ENCODE results near the gene PHLPP1.

The PHLPP1 gene

DNA sequence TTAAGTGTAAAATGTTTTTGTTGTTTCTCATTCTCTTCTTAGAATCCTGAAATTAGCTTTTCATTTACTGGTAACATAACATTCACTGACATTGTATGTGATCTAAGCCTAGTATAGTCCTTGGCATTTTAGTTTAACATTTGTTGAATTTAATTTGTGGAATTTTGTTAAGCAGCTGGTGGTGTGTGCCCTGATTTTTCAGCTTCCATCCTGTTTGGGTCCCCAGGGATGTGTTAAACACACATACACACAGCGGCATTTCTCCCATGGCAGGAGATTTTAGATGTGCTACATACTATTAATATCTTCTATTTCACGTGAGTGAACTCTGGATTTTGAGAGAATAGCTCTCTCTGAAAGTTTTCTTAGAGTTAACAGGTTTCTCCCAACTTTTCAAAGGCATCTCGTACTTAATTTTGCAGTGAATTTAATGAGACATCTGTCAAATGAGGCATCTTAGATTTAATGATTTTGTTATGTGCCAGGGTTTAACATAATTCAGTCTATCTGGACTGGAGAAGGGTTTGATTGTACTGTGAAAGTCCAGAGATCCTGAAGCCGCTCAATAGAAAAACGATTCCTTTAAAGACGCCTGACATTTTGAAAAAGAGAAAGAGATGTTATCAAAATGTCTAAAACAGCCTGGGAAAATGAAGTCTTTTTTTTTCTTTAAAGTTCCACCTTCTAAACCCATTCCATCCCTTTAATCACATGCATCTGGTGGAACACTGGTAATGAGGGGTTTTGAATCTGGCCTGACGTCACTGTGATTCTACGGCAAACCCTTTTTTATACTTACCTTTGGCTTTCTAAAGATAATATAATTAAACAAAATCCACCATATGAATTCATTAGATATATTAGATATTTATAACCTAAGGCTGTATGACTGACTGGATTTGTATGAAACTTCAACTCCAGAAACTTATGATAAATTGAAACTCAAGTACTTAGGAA is 6.8 kb downstream of the PHLPP1 start:
- TF ChIP-seq, protein P1, sequence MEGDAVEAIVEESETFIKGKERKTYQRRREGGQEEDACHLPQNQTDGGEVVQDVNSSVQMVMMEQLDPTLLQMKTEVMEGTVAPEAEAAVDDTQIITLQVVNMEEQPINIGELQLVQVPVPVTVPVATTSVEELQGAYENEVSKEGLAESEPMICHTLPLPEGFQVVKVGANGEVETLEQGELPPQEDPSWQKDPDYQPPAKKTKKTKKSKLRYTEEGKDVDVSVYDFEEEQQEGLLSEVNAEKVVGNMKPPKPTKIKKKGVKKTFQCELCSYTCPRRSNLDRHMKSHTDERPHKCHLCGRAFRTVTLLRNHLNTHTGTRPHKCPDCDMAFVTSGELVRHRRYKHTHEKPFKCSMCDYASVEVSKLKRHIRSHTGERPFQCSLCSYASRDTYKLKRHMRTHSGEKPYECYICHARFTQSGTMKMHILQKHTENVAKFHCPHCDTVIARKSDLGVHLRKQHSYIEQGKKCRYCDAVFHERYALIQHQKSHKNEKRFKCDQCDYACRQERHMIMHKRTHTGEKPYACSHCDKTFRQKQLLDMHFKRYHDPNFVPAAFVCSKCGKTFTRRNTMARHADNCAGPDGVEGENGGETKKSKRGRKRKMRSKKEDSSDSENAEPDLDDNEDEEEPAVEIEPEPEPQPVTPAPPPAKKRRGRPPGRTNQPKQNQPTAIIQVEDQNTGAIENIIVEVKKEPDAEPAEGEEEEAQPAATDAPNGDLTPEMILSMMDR (IDR thresholded peaks at IDR 0.05; ENCODE audit: insufficient read depth, low read length, missing control alignments) = no peak
- no peak for DNase-seq (ENCODE audit: low read depth, low spot score)
- POLR2A ChIA-PET = no interaction called here
- no peak overlapping the region for H3K4me3 ChIP-seq (ENCODE audit: low read depth, low read length)
- CTCF ChIA-PET = no interaction called here

DNA sequence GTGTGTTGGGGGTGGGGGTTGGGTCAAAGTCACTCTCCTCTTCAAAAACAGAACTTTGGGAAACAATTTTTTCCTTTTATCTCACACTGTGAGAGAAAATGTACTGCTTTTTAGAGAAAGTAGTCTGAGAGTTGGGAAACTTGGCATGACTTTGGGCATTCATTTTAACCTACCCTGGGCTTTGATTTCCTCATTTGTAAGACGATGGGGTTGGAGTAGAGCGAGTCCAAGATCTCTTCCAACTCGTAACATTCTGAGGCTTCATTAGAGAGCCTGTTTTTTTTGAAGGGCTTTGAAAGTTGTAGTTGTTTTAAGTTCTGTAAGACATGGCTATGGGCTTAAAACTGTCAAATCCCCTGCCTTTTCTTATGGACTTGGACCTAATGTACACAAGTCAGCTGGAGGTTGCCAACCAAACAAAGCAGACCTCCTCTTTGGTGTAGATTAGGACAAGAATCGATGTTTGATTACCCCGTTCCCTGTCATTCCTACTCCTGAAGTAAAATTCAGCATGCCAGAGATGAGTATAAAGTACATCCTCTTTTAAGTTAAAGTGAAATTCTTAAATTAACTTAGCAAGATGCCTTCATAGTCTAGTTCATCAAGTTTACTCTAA is 8.4 kb downstream of the PHLPP1 start:
- CTCF ChIA-PET = no interaction called here
- POLR2A ChIA-PET = no interaction called here
- TF ChIP-seq, protein P1 (IDR thresholded peaks at IDR 0.05; ENCODE audit: insufficient read depth, low read length, missing control alignments) = no peak
- DNase-seq (ENCODE audit: low read depth, low spot score) = no peak
- H3K4me3 ChIP-seq (ENCODE audit: low read depth, low read length) = no peak overlapping the region

DNA sequence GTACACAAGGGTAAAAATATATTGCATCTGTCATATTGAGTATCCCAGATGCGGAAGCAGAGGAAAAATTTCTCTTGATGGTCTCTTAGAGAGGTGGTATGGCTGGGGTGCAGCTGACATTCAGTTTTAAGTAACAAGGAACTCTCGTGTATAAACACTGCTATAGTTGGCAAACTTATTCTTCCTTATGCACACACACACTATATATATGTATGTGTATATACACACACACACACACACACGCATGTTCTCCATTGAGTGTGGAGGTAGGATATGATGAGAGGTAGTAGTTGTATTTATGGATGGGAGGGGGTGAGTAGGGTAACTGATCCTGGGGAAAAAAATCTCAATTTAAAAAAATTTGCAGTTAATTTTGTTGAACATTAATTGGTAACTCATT is 10.6 kb downstream of the PHLPP1 start:
- ChIA-PET POLR2A (no interaction called here), CTCF (interaction anchor here (1.2 kb wide), 2 partner anchors 9 to 259 kb away, joined by 3 to 5 read pairs; no protein-coding TSS in a partner anchor)
- no peak overlapping the region for H3K4me3 ChIP-seq (ENCODE audit: low read depth, low read length)
- DNase-seq (ENCODE audit: low read depth, low spot score) = no peak
- TF ChIP-seq, protein P1 (IDR thresholded peaks at IDR 0.05; ENCODE audit: insufficient read depth, low read length, missing control alignments) = no peak

DNA sequence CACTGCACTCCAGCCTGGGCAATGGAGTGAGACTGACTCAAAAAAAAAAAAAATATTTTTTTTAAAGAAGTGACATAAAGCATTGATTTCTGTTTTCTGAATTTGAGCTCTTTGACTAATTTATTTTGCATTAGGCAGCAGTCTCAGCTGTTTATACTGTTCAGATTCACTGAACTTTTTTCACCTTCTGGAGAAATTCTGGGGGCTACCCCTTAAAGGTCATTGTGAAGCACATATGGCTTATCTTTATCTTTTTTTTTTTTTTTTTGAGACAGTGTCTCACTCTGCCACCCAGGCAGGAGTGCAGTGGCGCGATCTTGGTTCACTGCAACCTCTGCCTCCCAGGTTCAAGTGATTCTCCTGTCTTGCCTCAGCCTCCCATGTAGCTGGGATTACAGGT is 12.9 kb downstream of the PHLPP1 start:
- no peak for DNase-seq (ENCODE audit: low read depth, low spot score)
- TF ChIP-seq, protein P1 (IDR thresholded peaks at IDR 0.05; ENCODE audit: insufficient read depth, low read length, missing control alignments) = no peak
- ChIA-PET POLR2A (no interaction called here), CTCF (interaction anchor here (1.0 kb wide), 1 partner anchor 13 kb away, joined by 3 read pairs; no protein-coding TSS in a partner anchor)
- H3K4me3 ChIP-seq (ENCODE audit: low read depth, low read length) = no peak overlapping the region

DNA sequence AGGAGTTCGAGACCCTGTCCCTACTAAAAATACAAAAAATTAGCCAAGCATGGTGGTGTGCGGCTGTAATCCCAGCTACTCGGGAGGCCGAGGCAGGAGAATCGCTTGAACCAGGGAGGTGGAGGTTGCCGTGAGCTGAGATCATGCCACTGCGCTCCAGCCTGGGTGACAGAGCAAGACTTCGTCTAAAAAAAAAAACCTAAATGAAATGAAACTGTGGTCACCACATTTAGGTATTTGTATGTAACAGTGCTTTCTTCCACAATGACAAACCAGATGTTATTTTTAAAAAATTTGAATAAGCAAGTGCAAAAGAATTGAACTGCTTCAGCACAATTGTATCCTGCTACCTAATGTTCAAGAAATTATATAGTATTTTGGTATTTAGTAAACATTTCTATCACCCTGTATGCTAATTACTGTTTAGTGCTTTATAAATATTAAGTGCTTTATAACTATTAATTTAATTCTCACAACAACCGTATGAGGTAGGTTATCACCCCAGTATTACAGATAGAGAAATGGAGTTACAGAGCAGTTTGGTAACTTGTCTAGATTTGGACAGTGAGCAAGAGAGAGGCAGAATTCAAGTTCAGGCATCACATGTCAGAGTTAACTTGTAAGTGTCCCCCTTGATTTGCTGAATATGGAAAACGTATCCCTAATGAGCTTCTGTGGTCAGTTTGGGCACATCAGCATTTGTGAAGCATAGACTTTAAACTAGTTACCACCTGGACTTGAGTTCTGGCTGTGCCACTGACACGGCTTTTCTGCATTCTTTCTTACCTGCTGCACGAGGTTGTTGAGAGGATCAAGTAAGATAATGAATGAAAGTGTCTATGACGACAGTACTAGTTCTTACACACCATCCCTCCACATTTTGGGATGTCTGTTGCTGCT is 14.4 kb downstream of the PHLPP1 start:
- no peak overlapping the region for H3K4me3 ChIP-seq (ENCODE audit: low read depth, low read length)
- no peak for DNase-seq (ENCODE audit: low read depth, low spot score)
- ChIA-PET POLR2A (no interaction called here), CTCF (no interaction called here)
- TF ChIP-seq, protein P1 (IDR thresholded peaks at IDR 0.05; ENCODE audit: insufficient read depth, low read length, missing control alignments) = no peak

All from AG04449 (cell line).